Measurements from ENCODE around the gene NFYA.

The NFYA gene

DNA sequence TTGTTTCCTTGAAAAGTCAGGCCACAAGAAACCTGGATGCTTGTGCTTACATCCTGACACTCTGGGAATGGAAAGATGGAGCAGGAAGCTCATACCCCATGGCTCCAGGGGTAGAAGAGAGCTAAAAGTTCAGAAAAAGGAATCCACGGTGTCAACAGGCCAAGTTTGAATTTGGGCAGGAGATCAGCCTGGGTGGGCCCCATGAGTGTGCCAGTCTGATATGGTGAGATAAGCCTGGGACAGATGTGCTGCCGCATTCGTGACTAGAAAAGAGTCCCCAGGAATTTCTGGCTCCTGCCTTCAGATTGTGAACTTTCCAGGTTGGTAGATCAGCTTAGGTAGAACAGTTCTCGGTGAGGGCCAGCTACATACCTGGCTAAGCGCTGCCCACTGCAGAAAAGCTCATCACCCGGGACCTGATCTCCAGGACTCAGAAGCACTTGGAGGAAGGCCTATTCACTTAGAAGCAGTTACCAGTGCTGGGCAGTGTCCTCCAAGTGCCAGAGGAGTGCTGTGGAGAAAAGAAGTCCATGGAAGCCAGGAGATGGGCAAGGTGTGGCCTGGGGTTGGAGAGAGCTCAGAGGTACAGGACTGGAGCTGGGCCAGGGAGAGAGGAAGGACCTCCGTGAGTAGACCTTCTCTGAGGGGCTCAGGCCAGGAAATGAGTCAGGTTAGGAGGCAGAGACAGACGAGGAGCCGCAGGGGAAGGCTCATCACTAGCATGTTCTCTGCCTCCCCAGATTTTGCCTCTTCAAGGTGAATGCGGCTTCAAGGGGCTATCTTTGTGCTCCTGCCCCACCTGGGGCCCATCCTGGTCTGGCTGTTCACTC, 30.3 kb upstream of the NFYA start, which contains the start of gene TSPO2:
Gene TSPO2, plus strand, starts transcription at position 242 of the 830 bp plus-strand sequence. Its CDS starts 519 bp downstream, at position 761.
- TF ChIP-seq, protein P1, sequence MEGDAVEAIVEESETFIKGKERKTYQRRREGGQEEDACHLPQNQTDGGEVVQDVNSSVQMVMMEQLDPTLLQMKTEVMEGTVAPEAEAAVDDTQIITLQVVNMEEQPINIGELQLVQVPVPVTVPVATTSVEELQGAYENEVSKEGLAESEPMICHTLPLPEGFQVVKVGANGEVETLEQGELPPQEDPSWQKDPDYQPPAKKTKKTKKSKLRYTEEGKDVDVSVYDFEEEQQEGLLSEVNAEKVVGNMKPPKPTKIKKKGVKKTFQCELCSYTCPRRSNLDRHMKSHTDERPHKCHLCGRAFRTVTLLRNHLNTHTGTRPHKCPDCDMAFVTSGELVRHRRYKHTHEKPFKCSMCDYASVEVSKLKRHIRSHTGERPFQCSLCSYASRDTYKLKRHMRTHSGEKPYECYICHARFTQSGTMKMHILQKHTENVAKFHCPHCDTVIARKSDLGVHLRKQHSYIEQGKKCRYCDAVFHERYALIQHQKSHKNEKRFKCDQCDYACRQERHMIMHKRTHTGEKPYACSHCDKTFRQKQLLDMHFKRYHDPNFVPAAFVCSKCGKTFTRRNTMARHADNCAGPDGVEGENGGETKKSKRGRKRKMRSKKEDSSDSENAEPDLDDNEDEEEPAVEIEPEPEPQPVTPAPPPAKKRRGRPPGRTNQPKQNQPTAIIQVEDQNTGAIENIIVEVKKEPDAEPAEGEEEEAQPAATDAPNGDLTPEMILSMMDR (IDR thresholded peaks at IDR 0.05) = no peak

DNA sequence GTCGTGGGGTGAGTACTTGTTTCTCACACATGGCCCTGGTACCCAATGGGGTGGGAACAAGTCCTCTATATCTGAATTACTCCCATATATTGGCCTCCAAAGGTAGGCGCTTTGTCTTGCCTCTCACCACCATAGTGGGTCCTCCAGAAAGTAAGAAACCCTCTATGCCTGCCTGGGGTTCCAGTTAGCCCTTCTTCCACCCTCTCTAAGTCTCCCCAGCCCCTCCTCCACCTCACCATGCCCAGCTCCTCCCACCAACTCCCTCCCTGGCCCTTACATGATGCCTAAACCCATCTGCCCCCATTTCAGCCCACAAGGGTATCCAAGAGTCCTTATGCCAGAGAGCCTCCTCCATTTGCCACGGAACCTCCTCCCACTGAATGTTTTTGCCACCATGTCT, 29.6 kb upstream of the NFYA start:
- no peak for DNase-seq
- TF ChIP-seq, protein P1 (IDR thresholded peaks at IDR 0.05) = no peak
- Histone ChIP-seq H3K9me3 (no peaks in the 10 kb centered on the region), H3K36me3 (no peaks in the 10 kb centered on the region), H3K4me3 (no peak overlapping the region), H3K27ac (no peak overlapping the region), H3K27me3 (no peaks in the 10 kb centered on the region), H3K4me1 (no peaks in the 10 kb centered on the region)
- intact Hi-C loops (cut with DNase I; ENCODE audit: low total_unique reads) = loop anchor here (10.0 kb wide), 1 partner anchor 1058 kb away; no protein-coding TSS in a partner anchor

More for the DNA sequence above, 30.3 kb upstream of the NFYA start, which contains the start of gene TSPO2:
- H3K4me3 ChIP-seq = no peak within 1 kb of the TSS
- intact Hi-C loops (cut with DNase I; ENCODE audit: low total_unique reads) = loop anchor here (10.0 kb wide), 1 partner anchor 1058 kb away; no protein-coding TSS in a partner anchor
- H3K9me3 ChIP-seq = no peaks in the 10 kb centered on the region
- no peak for DNase-seq
- no peaks in the 10 kb centered on the region for H3K27me3 ChIP-seq
- H3K4me1 ChIP-seq = no peaks in the 10 kb centered on the region
- H3K36me3 ChIP-seq = no peaks in the 10 kb centered on the region
- H3K27ac ChIP-seq = no peak within 1 kb of the TSS

DNA sequence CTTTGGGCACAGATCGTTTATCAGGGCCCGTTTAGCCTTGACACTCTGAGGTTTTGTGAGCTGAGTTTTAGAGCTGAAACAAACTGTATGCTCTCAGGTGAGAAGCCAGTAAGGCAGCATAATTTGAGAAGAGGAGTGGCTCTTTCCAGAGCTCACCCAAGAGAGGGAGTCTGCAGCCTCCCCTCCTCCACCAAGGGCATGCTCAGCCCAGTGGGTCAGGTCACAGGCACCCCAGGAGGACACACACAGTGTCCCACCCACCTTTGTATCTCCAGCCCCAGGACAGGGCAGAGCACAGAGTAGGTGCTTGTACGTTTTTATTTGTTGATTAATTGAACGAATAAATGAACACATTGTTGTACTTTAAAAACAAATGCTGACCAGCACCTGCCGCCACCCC, 27.1 kb upstream of the NFYA start:
- Histone ChIP-seq H3K27ac (no peak overlapping the region), H3K9me3 (no peaks in the 10 kb centered on the region), H3K4me3 (no peak overlapping the region), H3K4me1 (no peaks in the 10 kb centered on the region), H3K36me3 (peaks cover 0 to 5% (median 0%) of the 10 kb centered on the region in 3 donors), H3K27me3 (no peaks in the 10 kb centered on the region)
- TF ChIP-seq, protein P1 (IDR thresholded peaks at IDR 0.05) = no peak
- intact Hi-C loops (cut with DNase I; ENCODE audit: low total_unique reads) = loop anchor here (10.0 kb wide), 1 partner anchor 1061 kb away; no protein-coding TSS in a partner anchor
- no peak for DNase-seq

DNA sequence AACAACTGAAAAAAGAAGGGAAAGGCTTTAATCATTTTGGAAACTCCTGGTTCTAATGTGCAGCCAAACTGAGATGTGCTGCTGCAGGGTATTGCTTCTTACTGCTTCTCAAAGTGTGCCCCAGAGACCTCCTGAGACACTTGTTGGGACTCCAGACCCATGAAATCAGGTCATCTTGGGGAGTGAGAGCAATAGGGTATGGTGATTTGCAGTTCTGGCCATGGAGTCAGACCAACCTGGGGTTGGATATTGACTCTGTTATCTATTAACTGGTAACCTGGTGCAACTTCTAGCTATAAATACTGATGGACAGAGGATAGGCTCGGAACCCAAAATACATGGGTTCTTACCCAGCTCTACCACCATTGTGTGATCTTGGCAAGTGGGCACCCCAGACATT, 26.7 kb upstream of the NFYA start:
- Histone ChIP-seq H3K27ac (no peak overlapping the region), H3K4me1 (no peaks in the 10 kb centered on the region), H3K4me3 (no peak overlapping the region), H3K36me3 (peaks cover 0 to 7% (median 0%) of the 10 kb centered on the region in 3 donors), H3K9me3 (no peaks in the 10 kb centered on the region), H3K27me3 (no peaks in the 10 kb centered on the region)
- intact Hi-C loops (cut with DNase I; ENCODE audit: low total_unique reads) = loop anchor here (10.0 kb wide), 1 partner anchor 1061 kb away; no protein-coding TSS in a partner anchor
- TF ChIP-seq, protein P1 (IDR thresholded peaks at IDR 0.05) = no peak
- no peak for DNase-seq

DNA sequence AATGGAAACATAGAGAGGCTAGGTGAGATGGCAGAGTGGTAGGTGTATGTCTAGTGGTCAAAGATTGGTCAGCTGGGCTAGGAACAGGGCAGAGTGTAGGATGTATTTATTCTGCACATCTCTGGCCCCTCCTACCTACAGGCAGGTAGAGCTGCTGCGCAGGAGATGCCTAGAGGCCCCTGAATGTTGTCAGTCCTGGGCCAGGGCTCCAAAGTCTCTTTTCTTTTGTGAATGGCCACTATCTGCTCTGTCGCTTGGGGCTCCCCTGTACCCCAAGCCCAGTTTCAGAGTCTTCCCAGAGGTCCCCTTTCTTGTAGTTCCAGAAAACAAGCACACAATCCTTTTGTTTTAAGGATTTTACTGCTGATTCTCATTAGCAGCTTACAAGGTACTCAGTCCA, 25.5 kb upstream of the NFYA start:
- intact Hi-C loops (cut with DNase I; ENCODE audit: low total_unique reads) = loop anchor here (10.0 kb wide), 1 partner anchor 1063 kb away; no protein-coding TSS in a partner anchor
- no peaks in the 10 kb centered on the region for H3K4me1 ChIP-seq
- no peaks in the 10 kb centered on the region for H3K9me3 ChIP-seq
- H3K4me3 ChIP-seq = no peak overlapping the region
- no peaks in the 10 kb centered on the region for H3K27me3 ChIP-seq
- H3K36me3 ChIP-seq = peaks cover 0 to 13% (median 0%) of the 10 kb centered on the region in 3 donors
- no peak for DNase-seq
- H3K27ac ChIP-seq = no peak overlapping the region
- TF ChIP-seq, protein P1 (IDR thresholded peaks at IDR 0.05) = no peak

Measured in tibial artery (tissue), 4 donors.